CD4-positive, alpha-beta T cell treated with Interleukin-17A for 4 hours (primary cell): Measurements from ENCODE around the gene AHRR.
A peak's percentile ranks its signal among the peaks of the same experiment; 100 is the strongest.
"Not testable (repeated sequence)": the region's sequence is repeated elsewhere in the genome, so short reads cannot be mapped to it uniquely, and the experiment has no call there.

Source experiments
- DNase-seq: peaks from one replicate; pipeline ENCODE4 v3.0.0-alpha.2; 2020; ENCODE audit warnings: mixed read lengths

The AHRR gene

DNA sequence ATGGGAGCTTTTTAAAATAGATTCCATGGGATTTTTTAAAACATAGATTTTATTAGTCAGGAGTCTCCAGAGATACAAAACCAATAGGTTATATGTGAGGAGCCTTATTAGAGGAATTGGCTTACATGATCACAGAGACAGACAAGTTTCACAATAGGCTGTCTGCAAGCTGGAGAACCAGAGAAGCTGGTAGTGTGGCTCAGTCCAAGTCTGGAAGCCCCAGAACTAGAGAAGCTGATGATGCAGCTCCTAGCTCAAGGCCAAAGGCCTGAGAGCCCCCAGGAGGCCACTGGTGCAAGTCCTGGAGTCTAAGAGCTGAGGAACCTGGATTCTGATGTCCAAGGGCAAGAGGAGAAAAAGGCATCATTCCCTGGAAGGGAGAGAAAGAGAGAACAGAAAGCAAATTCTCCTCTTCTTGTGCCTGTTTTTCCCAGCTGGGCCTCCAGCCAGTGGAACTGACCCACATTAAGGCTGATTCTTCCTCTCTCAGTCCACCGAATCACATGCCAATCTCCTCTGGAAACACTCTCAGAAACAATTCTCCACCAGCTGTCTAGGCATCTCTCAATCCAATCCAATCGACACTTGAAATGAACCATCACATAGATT, 59.3 kb downstream of the AHRR start:
- DNase-seq = no peak

DNA sequence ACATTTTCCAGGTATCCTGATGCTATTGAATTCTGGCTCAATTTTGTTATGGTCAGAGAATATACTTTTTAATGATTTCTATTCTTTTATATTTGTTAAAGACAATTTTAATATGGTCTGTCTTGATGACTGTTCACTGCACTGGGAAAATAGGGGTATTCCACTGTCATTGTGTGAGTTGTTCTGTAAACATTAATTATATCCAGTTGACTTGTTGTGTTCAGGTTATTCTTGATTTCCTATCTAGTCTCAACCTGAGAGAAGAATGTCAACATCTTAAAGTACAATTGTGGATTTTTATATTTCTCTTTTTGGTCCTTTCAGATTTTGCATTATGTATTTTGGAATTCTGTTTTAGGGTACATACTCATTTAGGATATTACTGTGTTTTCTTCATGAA, 61.6 kb downstream of the AHRR start:
- no peak for DNase-seq

DNA sequence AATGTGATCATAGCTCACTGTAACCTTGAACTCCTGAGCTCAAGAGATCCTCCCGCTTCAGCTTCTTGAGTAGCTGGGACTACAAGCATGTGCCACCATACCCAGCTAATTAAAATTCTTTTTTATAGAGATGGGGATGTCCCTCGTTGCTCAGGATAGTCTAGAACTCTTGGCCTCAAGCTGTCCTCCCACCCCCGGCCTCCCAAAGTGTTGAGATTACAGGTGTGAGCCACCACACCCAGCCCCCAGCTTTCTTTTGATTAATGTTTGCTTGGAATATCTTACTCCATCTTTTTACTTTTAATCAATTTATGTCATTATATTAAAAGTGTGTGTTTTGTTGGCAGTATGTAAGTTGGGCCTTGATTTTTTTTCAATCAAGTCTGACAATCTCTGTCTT, 62.1 kb downstream of the AHRR start:
- no peak for DNase-seq

DNA sequence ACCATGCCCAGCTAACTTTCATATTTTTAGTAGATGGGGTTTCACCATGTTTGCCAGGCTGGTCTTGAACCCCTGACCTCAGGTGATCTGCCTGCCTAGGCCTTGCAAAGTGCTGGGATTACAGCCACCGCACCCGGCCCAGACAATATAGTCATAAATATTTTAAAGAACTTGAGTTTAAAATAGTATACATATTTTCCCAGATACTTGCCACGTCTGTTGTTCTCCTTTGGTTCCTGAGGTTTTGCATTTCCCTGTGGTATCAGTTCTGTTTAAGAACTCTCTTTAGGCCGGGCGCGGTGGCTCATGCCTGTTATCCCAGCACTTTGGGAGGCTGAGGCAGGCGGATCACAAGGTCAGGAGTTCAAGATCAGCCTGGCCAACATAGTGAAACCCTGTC, 63.1 kb downstream of the AHRR start:
- not testable (repeated sequence) for DNase-seq

DNA sequence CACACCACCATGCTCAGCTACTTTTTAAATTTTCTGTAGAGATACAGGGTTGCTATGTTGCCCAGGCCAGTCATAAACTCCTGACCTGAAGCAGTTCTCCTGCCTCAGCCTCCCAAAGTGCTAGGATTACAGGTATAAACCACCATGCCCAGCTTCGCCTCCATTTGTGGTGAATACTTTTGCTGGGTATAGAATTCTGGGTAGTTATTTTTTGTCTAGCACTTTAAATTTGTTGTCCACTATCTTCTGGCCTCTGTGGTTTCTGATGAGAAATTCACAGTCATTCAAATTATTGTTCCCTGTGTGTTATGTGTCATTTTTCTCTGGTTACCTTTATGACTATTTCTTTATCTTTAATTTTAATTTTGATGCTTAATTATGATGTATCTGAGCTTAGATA, 63.8 kb downstream of the AHRR start:
- no peak for DNase-seq

DNA sequence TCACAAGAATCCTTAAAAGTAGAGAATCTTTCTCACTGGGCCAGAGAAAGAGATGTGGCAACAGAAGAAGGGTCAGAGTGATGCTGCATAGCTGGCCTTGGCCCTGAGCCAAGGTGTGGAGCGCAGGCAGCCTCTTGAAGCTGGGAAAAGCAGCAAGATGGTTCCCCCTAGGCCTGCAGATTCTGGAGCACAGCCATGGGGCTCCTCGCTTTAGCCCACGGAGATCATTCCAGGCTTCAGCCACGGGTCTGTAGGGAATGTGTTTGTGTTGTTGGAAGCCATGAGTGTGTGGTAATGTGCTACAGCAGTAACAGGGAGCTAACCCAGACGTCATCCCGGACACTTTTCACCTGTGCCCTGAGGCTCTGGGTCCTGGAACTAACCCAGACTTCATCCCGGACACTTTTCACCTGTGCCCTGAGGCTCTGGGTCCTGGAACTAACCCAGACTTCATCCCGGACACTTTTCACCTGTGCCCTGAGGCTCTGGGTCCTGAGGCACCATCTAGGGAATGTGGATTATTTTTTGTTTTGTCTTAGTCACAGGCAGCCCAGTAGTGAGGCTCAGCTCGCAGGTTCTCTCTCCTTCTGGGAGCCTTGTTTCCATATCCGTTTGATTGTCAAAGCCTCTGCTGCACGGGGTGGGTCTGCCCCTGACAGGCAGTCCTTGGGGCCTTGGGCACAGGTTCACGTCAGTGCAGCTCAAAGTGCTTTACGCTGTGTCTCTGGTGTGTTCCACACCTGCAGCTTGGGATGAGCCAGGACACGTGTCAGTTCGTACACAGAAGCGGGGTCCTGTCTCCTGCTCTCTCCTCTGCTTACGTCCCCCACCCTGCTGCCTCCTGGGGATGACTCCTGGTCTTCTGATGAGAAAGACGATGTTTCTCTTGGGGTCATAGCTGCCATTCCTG, 65.2 kb downstream of the AHRR start:
- DNase-seq = no peak

DNA sequence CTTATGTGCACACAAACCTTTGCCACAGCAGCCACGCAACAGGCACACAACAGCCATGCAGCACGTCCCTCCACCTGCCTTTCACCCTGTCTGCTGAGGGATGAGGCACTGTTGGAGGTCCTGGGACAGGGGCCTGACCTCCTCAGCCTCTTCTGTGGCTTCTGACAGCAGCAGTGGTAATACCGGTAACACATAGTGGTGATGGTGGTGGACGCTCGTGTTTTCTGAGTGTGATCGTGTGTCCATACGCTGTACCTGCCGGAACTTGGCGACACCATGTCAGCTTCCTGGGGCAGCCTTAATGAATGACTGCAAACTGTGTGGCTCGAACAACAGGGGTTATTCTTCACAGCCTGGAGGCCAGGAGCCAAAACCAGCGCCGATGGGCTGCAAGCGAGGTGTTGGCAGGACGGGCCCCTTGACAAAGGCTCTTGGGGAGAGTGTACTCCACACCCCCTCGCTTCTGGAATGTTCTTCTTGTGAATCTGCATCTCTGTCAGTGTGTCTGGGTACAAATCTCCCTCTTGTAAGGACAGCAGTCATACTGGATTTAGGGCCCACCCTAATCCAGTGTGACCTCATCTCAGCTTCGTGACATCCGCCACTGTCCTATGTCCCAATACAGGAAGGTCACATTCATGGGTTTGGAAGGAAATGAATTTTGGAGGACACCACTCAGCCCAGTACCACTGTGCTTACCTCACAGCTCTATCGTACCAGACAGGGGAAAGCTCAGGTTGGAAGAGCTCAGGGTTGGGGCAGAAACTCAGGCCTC, 66.2 kb downstream of the AHRR start:
- no peak for DNase-seq

DNA sequence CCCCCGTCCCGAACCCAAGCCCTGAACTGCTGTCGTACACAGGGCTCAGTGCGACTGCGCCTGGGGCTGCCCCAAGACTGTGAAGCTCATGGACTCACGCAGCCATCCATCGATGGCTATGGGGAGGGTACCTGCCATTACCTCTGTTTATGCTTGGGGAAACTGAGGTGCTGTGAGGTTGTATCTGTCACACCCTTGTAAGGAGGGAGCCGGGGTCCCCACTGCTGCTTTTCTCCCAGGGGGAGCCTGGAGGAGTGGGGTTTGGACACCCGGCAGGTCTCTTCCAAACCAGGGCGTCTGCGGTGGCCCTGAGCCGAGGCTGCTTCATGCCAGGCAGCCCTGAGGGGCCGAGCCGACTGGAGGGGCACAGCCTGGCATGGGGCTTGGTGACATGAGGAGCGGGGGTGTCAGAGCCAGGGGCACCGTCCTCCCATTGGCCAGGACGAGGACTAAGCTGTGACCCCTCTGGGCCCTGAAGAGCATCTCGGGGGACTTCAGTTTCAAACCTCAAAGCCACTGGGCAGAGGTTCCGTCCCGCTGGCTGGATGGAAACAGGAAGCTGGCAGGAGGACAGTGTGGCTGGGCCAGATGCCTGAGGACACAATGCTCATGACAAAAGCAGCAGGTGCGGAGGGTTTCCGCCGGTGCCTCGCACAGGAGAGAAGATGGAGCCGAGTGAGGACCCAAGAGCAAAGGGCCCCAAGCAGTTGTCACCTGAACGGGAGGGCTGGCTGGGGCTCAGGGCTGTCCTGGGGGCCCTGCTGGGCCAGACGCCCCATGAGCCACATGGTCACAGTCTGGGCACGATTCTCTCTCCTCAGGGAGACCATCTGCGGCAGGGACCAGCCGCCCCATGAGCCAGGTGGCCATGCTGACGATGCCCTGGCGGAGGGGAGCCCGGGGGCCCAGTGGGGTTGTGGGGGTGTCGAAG, 67.0 kb downstream of the AHRR start:
- DNase-seq = no peak

DNA sequence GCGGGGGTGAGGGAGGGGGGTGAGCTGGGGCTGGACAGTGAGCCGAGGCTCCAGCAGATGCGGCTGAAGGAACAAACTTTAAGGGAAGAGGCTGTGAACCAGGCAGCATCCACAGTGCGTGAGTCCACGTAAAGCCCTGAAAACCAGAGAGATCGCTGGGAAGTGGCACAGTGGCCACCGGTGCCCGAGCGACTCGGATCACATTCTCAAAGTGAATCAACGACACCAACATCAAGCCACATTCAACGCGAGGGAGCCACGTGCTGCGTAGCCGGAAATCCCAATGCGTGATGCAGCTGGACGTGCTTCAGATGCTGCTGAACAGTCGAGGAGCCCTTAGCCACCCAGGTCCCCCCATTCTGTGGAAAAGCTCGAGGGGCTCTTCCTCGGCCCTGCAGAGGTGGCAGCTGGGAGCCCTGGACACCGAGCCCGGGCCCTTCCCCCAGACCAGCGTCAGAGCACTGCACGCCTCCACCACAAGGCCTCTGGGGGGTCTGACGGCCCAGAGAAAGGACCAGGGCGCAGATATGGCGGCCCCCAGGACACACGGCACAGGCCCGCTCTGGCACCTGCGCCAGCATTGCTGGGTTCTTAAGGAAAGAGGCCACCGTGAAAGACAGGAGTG, 67.8 kb downstream of the AHRR start:
- no peak for DNase-seq

DNA sequence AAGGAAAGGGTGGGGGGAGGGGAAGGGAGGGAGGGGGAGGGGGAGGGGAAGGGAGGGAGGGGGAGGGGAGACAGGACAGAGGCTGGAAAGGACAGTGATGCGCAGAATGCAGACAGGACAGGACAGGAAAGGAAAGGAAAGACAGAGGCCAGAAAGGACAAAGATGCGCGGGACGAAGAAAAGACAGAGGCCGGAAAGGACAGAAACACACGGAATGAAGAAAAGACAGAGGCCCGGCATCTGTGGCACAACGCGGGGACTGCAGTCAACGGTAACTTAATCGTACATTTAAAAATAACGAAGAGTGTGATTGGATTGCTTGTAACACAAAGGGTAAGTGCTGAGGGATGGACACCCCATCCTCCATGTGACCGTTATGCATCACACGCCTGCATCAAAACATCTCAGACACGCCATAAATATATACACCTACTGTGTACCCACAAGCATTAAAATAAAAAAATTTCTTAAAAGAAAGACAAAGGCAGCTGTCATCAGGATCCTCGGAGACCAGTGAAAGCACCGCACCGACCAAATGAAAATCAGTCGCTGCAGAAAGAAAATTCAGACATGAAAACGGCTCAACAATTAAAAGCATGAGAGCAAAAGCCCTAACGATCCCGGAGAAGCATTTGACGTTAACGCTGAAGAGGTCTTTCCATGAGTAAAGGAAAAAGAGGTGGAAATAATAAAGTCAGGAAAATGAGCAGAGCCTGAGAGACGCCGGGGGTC, 68.5 kb downstream of the AHRR start:
- no peak for DNase-seq

DNA sequence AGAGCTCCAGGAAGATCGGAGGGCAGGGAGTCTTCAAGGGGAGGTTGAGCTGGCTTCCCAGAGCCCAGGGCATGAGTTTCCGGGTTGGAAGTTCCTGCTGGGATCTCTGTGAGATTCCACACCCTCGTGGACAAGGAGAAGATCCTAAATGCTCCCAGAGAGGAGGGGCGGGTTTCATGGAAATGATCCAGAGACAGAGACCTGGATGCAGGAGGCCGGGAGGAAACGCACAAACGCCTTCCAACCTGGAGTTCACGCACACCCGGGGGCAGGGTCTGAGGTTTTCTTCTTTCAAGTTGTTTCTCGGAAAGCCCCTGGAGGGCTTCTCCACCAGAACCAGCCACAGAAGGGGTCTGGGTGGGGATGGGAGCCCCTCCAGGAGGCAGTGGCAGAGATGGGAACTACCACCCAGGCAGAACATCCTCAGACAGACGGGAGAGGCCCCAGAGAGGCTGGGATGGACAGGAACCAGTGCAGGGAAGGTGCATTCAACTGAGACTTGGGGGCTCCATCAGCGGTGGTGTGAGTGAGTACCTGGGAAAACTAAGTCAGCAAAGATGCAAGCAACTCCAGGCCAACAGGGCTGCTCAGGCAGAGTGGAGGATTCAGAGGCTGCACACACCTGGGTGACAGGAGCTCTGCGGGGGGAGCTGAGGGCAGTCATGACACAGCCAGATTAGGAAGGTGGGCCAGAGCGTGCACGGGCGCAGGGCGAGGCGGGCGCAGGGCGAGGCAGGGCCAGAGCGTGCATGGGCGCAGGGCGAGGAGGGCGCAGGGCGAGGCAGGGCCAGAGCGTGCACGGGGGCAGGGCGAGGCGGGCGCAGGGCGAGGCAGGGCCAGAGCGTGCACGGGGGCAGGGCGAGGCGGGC, 69.3 kb downstream of the AHRR start:
- no peak for DNase-seq

DNA sequence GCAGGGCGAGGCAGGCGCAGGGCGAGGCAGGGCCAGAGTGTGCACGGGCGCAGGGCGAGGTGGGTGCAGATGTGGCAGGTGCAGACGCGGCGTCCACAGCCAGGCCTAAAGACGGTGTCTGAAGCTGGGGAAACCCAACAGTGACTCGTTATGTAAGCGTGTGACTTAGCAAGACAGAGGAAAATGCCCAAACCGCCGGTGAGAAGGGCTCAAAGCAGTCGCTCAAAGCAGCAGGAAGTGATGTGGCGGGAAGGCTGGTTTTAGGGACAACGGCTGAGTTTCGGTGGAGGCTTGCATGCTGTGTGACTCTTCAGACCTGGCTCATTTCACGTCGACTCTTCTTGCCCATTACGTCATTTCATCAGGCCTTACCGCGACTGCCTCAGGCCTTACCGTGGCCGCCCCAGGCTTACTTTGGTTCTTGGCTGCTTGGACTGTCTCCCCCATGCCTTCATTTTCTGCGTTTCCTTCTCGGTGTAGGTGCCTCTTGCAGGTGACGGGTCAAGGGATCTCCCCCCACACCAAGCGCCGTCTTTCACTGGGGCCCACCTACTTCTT, 71.0 kb downstream of the AHRR start:
- DNase-seq = peak; percentile 80

DNA sequence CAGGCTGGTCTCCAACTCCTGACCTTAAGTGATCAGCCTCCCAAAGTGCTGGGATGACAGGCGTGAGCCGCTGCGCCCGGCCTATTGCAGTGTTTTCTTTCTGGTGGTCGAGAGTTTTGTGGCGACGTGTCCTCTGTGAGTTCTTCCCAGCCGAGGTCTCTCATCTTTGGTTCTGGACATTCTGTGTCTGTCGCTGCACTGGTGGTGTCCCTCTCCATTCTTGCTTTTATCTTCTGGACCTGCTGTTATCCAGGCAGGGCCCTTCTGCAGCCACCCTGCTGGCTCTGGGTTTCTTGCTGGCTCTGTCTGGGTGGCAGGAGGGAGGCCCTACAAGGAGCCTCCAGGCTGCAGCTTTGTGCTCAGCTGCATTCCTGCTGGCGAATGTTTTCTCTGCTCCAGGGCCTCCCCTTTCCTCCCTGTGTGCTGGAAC, 72.3 kb downstream of the AHRR start:
- no peak for DNase-seq

DNA sequence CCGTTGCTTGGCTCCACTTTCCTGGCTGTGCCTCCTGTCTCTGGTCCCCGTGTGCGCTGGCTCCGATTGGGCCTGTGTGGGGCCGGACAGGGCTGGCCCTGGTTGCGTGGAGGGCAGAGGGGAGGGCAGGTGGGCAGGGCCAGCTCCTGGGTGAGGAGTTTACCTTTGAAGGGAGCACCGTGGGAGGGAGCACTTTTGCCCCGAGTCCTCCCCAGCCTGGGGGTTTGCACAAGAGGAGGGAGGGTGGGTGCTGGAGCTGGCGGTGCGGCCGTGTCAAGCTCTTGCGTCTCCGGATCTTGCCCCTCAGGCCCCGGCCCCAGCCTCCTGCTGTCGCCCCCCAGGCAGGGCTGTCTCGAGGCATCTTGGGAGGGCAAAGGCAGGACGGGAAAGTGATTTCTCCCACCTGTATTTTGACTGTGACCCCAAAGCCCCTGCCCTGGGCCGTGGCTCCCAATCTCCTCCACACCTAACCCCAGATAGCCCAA, 73.2 kb downstream of the AHRR start:
- DNase-seq = no peak

DNA sequence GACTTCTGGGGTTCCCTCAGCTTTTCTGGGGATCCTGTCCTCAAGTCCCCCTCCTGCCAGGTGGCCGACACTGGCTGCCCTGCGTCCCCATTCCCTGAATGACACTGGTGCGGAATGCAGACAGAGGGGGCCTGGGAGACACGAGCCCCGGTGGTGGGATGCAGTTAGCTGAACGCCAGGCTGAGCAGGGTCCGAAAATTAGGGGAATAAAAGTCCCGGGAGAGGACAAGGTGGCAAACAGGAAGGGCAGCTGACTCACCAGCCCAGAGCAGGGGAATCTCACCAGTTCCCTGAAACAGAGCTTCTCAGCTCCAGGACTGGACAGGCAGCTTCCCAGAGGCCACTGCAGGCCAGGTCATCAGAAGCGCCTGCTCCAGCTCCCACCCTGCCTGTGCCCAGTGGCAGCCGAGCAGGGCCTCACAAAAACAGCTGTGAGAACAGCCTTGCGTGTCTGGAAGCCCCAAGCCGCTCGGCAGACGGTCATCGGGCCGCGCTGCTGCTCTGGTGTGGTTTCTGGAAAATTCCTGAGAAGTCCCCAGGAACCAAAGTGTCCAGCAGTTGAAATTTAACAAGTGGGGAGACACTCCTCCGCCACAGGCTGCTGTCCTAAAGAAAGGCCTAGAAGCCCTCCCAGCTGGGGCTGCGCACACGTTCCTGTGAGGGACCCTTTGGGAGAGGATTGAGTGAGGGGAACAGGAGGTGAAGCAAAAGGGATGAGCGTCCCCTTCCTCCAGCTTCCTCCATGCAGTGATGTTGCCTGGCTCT, 73.8 kb downstream of the AHRR start:
- DNase-seq = no peak

DNA sequence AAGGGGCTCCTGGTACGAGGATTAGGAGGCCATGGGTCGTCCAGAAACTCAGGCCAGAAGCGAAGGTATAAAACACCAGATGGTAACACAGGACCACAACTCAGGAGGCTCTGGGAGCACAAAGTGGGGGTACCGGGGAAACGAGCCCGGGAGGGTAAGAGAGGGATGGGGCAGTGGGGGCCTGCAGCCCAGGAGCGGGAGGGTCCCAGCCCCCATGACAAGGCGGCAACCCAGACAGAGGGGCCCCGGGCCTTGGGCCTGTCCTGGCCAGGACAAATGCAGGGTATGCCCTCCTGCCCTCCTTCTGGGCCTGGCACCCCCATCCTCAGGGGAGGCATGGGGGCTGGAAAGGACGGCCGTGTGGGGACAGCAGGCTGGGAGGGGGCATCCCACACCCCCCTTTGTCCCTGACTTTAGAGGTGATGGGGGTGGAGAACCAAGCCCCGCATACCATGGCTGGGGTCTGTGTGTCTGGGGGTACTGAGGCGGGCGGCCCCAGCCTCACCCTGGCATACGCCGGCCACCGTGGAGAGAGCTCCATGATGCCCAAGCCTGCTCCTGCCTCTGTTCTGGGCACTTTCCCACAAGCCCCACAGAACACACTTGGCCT, 74.5 kb downstream of the AHRR start:
- DNase-seq = no peak

DNA sequence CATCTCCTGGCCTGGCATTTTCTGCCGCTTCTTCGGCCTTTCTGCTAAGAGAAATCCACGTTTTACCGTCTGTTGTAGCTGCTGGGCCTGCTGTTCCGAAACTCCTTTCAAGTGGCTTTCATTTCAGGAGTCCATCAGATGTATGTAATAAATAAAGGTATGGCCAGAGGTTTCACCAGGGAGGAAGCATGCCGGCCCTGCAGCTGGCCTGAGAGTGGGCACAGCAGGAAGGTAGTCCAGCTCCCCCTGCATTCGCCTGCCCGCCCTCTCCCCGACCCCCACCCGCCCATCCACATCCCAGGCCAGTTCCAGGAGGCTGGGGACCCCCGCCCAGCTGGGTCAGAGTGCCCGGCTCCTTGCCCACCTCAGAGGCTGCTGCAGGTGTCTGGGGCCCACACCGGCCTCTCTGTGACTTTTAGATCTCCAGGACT, 75.0 kb downstream of the AHRR start:
- DNase-seq = no peak

DNA sequence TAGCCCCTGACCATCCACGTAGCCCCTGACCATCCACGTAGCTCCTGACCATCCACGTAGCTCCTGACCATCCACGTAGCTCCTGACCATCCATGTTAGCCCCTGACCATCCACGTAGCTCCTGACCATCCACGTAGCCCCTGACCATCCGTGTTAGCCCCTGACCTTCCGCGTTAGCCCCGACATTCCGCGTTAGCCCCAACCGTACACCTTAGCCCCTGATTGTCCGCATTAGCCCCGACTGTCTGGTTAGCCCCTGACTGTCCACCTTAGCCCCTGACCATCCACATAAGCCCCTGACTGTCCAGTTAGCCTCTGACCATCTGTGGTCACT, 76.6 kb downstream of the AHRR start:
- DNase-seq = not testable (repeated sequence)
